ENCODE data around the gene CELF5. TPM values are rescaled to one million over a fixed set of nuclear protein-coding genes. Genes with fewer than 3 reads are reported as not detected.

Gene CELF5
- total and polyA plus RNA-seq, 2 experiments from 2014 or later = 5.6 to 10.6 TPM

DNA sequence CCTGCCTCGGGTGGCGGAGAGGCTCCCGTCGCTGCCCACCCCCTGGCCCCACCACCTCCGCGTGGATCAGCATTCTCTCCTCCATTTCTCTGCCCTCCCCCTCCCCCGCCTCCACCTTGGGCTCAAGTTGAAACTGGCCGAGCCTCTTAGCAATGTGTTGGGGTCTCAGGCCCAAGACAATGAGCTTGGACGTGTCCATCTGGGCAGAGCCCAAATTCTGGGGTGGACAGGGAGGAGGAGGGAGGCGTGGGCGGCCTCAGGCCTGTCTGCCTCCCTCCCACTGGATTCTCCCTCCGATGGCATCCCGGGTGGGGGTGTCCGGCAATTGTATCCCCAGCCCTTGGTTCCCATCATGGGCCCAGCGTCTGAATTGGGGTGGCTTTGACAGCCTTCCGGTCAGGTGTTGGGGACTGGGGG, 1.2 kb downstream of the CELF5 start (continued):
- TF ChIP-seq, protein P1, sequence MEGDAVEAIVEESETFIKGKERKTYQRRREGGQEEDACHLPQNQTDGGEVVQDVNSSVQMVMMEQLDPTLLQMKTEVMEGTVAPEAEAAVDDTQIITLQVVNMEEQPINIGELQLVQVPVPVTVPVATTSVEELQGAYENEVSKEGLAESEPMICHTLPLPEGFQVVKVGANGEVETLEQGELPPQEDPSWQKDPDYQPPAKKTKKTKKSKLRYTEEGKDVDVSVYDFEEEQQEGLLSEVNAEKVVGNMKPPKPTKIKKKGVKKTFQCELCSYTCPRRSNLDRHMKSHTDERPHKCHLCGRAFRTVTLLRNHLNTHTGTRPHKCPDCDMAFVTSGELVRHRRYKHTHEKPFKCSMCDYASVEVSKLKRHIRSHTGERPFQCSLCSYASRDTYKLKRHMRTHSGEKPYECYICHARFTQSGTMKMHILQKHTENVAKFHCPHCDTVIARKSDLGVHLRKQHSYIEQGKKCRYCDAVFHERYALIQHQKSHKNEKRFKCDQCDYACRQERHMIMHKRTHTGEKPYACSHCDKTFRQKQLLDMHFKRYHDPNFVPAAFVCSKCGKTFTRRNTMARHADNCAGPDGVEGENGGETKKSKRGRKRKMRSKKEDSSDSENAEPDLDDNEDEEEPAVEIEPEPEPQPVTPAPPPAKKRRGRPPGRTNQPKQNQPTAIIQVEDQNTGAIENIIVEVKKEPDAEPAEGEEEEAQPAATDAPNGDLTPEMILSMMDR (conservative IDR thresholded peaks at IDR 0.05; ENCODE audit: low read depth in 2 of 2) = no peak
- TF ChIP-seq, protein P2, sequence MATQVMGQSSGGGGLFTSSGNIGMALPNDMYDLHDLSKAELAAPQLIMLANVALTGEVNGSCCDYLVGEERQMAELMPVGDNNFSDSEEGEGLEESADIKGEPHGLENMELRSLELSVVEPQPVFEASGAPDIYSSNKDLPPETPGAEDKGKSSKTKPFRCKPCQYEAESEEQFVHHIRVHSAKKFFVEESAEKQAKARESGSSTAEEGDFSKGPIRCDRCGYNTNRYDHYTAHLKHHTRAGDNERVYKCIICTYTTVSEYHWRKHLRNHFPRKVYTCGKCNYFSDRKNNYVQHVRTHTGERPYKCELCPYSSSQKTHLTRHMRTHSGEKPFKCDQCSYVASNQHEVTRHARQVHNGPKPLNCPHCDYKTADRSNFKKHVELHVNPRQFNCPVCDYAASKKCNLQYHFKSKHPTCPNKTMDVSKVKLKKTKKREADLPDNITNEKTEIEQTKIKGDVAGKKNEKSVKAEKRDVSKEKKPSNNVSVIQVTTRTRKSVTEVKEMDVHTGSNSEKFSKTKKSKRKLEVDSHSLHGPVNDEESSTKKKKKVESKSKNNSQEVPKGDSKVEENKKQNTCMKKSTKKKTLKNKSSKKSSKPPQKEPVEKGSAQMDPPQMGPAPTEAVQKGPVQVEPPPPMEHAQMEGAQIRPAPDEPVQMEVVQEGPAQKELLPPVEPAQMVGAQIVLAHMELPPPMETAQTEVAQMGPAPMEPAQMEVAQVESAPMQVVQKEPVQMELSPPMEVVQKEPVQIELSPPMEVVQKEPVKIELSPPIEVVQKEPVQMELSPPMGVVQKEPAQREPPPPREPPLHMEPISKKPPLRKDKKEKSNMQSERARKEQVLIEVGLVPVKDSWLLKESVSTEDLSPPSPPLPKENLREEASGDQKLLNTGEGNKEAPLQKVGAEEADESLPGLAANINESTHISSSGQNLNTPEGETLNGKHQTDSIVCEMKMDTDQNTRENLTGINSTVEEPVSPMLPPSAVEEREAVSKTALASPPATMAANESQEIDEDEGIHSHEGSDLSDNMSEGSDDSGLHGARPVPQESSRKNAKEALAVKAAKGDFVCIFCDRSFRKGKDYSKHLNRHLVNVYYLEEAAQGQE (IDR thresholded peaks at IDR 0.05; ENCODE audit: unreplicated experiment) = no peak
- TF ChIP-seq ZNF114 (CRISPR knock-in tag; IDR thresholded peaks at IDR 0.05) (no peak), EZH2phosphoT487 (IDR thresholded peaks at IDR 0.05; ENCODE audit: unreplicated experiment) (no peak), POLR2AphosphoS5 (IDR thresholded peaks at IDR 0.05; ENCODE audit: low read depth) (no peak), ZNF331 (CRISPR knock-in tag; IDR thresholded peaks at IDR 0.05; ENCODE audit: low read depth) (no peak)

DNA sequence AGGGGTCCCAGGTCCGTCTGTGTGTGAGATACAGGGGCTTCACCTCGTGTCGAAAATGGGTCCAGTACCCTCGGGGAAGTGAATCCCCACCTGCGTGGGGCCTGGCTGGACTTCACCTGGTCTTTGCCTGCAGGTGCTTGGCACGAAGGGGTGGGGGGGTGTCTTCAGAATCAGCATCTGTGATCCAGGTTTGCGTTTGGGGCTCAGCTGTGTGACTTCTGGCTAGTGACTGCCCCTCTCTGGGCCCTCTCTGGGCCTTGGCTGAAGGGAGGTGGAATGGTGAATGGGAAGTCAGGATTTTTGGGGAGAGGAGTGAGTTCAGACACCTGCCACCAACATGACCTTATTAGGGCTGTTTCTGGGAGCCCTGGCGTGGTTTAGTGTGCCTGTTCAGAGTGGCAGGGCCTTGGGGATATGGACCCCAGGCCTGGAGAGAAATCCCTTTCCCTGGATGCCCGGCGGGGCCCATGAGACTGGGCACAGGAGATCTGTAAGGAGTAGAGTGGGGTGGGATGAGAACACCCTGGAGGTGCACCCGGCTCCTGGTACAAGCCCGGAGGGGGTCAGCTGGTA, 2.7 kb downstream of the CELF5 start:
- 0 out of 2 replicates have a peak, but pooled peaks cover 5% of the 10 kb centered on the region for H3K9me2 ChIP-seq (ENCODE audit: insufficient read depth)
- DNase-seq (ENCODE audit: low spot score) (no peak), ATAC-seq (no peak)
- H3F3A ChIP-seq (replicated peaks; ENCODE audit: low read depth) = 0 out of 2 replicates have a peak, but pooled peaks cover 2% of the 10 kb centered on the region
- Mint-ChIP-seq H3K4me3 (peak overlapping the region; percentile 36; the same call in 1 of the 3 replicates), H3K27ac (no peak overlapping the region), H3K4me1 (peaks cover 26% of the 10 kb centered on the region), H3K9me3 (no peaks in the 10 kb centered on the region), H3K36me3 (ENCODE audit: low read depth) (no peaks in the 10 kb centered on the region), H3K27me3 (ENCODE audit: insufficient read depth, low read depth, poor library complexity) (peaks cover 18% of the 10 kb centered on the region)
- H3K4me3 ChIP-seq = no peak overlapping the region
- peaks cover 3% of the 10 kb centered on the region for H4K20me1 ChIP-seq (replicated peaks; ENCODE audit: insufficient read depth)
- no peaks in the 10 kb centered on the region for H3K79me2 ChIP-seq (replicated peaks; ENCODE audit: insufficient read depth)
- no peaks in the 10 kb centered on the region for H3K27me3 ChIP-seq (ENCODE audit: insufficient read depth)
- no peak overlapping the region for H2AFZ ChIP-seq
- H3K27ac ChIP-seq (ENCODE audit: low read depth) = no peak overlapping the region
- no peaks in the 10 kb centered on the region for H3K36me3 ChIP-seq (ENCODE audit: insufficient read depth)
- peaks cover 11% of the 10 kb centered on the region for H3K4me1 ChIP-seq (ENCODE audit: insufficient read depth)
- no peak overlapping the region for H3K4me2 ChIP-seq
- TF ChIP-seq CREB1 (CRISPR knock-in tag; IDR thresholded peaks at IDR 0.05; ENCODE audit: low read depth) = no peak
- TF ChIP-seq, protein P3, sequence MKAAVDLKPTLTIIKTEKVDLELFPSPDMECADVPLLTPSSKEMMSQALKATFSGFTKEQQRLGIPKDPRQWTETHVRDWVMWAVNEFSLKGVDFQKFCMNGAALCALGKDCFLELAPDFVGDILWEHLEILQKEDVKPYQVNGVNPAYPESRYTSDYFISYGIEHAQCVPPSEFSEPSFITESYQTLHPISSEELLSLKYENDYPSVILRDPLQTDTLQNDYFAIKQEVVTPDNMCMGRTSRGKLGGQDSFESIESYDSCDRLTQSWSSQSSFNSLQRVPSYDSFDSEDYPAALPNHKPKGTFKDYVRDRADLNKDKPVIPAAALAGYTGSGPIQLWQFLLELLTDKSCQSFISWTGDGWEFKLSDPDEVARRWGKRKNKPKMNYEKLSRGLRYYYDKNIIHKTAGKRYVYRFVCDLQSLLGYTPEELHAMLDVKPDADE (IDR thresholded peaks at IDR 0.05) = no peak
- no peak for TF ChIP-seq EZH2phosphoT487 (IDR thresholded peaks at IDR 0.05; ENCODE audit: unreplicated experiment)
- TF ChIP-seq POLR2AphosphoS5 (IDR thresholded peaks at IDR 0.05; ENCODE audit: low read depth) = no peak
- TF ChIP-seq, protein P2 (IDR thresholded peaks at IDR 0.05; ENCODE audit: unreplicated experiment) = no peak

All from GM23338 (cell line).